ENCODE results near the gene EMC8. TPM values are rescaled to one million over a fixed set of nuclear protein-coding genes. Genes with fewer than 3 reads are reported as not detected.

Gene EMC8
- total RNA-seq, 4 donors from 2014 or later, result 14.1 to 63.1 (median 21.8) TPM

GRCh38 chr16:85844169-85844481, 44.8 kb upstream of the EMC8 start:
- TF ChIP-seq, protein P1, sequence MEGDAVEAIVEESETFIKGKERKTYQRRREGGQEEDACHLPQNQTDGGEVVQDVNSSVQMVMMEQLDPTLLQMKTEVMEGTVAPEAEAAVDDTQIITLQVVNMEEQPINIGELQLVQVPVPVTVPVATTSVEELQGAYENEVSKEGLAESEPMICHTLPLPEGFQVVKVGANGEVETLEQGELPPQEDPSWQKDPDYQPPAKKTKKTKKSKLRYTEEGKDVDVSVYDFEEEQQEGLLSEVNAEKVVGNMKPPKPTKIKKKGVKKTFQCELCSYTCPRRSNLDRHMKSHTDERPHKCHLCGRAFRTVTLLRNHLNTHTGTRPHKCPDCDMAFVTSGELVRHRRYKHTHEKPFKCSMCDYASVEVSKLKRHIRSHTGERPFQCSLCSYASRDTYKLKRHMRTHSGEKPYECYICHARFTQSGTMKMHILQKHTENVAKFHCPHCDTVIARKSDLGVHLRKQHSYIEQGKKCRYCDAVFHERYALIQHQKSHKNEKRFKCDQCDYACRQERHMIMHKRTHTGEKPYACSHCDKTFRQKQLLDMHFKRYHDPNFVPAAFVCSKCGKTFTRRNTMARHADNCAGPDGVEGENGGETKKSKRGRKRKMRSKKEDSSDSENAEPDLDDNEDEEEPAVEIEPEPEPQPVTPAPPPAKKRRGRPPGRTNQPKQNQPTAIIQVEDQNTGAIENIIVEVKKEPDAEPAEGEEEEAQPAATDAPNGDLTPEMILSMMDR (IDR thresholded peaks at IDR 0.05; ENCODE audit: low read depth), result no peak

GRCh38 chr16:85843471-85844168, 44.3 kb upstream of the EMC8 start:
- TF ChIP-seq, protein P1 (IDR thresholded peaks at IDR 0.05; ENCODE audit: low read depth), result no peak

DNA sequence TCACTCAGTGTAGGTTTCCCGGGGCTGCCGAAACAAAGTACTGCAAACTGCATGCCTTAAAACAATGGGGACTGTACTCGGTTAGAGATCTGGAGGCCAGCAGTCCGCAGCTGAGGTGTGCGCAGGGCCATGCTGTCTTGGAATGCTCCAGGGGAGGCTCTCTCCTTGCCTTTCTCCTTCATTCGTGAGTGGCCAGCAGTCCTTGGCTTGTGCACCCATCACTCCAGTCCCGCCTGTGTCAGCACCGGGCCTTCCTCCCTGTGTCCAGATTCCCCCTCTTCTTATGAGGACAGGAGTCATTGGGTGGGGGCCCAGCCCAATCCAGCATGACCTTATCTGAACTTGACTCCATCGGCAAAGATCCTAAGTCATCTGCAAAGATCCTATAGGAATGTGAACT, 43.5 kb upstream of the EMC8 start:
- TF ChIP-seq, protein P1 (IDR thresholded peaks at IDR 0.05; ENCODE audit: low read depth), result no peak

GRCh38 chr16:85842435-85842834, 43.1 kb upstream of the EMC8 start:
- TF ChIP-seq, protein P1 (IDR thresholded peaks at IDR 0.05; ENCODE audit: low read depth), result no peak

DNA sequence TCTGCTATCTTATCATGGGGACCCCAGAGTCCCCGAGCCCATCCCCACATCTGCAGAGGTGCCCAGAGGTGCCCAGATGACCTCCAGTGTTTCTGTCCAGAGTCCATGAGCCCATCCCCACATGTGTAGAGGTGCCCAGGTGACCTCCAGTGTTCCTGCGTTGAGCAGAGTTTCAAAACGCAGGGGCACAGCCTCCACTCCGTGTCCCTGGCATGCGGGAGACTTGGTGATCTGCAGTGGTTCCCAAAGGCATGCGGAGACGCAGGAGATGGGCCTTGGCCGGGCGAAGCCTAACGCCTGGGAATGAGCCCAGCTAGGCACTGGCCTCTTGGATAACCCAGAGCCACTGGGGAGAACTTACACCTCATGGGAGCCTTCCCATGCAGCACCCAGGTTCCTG, 41.5 kb upstream of the EMC8 start:
- TF ChIP-seq, protein P1 (IDR thresholded peaks at IDR 0.05; ENCODE audit: low read depth), result no peak

GRCh38 chr16:85840395-85840794, 41.1 kb upstream of the EMC8 start:
- TF ChIP-seq, protein P1 (IDR thresholded peaks at IDR 0.05; ENCODE audit: low read depth), result no peak

DNA sequence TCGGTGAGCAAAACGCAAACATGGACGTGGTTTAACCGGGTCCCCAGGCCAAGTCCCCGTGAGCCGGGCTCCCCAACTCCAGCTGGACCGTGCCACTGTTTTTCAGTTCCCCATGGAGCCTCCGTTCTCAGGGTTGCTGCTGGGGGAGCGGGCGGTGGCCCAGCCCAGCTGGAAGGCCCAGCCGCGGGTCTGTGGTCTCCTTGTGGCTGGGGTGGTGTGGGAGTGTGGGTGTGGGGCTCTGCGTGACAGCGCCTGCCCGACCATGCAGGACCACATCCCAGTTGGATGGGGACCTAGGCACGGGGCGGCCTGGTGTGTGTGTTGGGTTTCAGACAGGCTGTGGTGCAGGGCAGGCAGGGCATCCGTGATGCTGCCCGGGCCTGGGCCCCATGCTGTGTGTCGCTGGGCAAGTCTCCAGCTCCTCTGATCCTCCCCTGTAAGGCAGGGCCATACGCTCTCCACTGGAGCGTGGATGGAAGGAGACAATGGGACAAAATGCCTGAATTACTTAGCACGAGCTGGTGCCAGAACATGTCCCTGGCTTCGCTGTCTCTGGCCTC, 40.4 kb upstream of the EMC8 start:
- TF ChIP-seq, protein P1 (IDR thresholded peaks at IDR 0.05; ENCODE audit: low read depth), result no peak

Measured in subcutaneous adipose tissue (tissue), 4 donors.